ENCODE results near the gene SPIC. TPM values are rescaled to one million over a fixed set of nuclear protein-coding genes. Genes with fewer than 3 reads are reported as not detected.
A peak's percentile ranks its signal among the peaks of the same experiment; 100 is the strongest.

SPIC gene
- total and polyA plus RNA-seq, 12 donors: 0.44 to 1.5 TPM; not detected in 10

GRCh38 chr12:101480849-101481248 lies 5.7 kb downstream of the SPIC start:
- Histone ChIP-seq H3K27ac (no peak overlapping the region), H3K4me1 (replicated peaks in 1 of 2) (peaks cover 0 to 9% of the 10 kb centered on the region in 2 donors), H3K36me3 (replicated peaks in 1 of 2) (no peaks in the 10 kb centered on the region), H3K4me3 (no peak overlapping the region), H3K9me3 (replicated peaks in 1 of 3) (no peaks in the 10 kb centered on the region), H3K27me3 (no peaks in the 10 kb centered on the region)
- DNase-seq: no peak
- intact Hi-C loops (cut with DNase I): no loop called here
- TF ChIP-seq POLR2A (IDR thresholded peaks at IDR 0.05): no peak
- TF ChIP-seq CTCF (IDR thresholded peaks at IDR 0.05): no peak
- 46 to 59% (median 53%) methylated on average over 1 of the region's 1 CpG for WGBS, 4 donors

GRCh38 chr12:101485021-101485420 lies 9.9 kb downstream of the SPIC start:
- Histone ChIP-seq H3K36me3 (replicated peaks in 1 of 2) (no peaks in the 10 kb centered on the region), H3K9me3 (replicated peaks in 1 of 3) (no peaks in the 10 kb centered on the region), H3K4me1 (replicated peaks in 1 of 2) (peaks cover 0 to 9% of the 10 kb centered on the region in 2 donors), H3K4me3 (no peak overlapping the region), H3K27me3 (peaks cover 10% of the 10 kb centered on the region), H3K27ac (no peak overlapping the region)
- TF ChIP-seq POLR2A (IDR thresholded peaks at IDR 0.05) (no peak), CTCF (IDR thresholded peaks at IDR 0.05) (no peak)
- intact Hi-C loops (cut with DNase I): no loop called here
- no peak for DNase-seq

GRCh38 chr12:101488469-101488868 lies 13.3 kb downstream of the SPIC start:
- Histone ChIP-seq H3K27ac (no peak overlapping the region), H3K9me3 (replicated peaks in 1 of 3) (no peaks in the 10 kb centered on the region), H3K4me1 (replicated peaks in 1 of 2) (peaks cover 4 to 9% of the 10 kb centered on the region in 2 donors), H3K27me3 (peaks cover 10% of the 10 kb centered on the region), H3K4me3 (no peak overlapping the region), H3K36me3 (replicated peaks in 1 of 2) (no peaks in the 10 kb centered on the region)
- 49 to 62% (median 58%) methylated on average over 2 of the region's 2 CpGs for WGBS, 4 donors
- intact Hi-C loops (cut with DNase I): no loop called here
- no peak for TF ChIP-seq CTCF (IDR thresholded peaks at IDR 0.05)
- TF ChIP-seq POLR2A (IDR thresholded peaks at IDR 0.05): no peak
- DNase-seq: no peak

- Histone ChIP-seq H3K4me1 (replicated peaks in 1 of 2) (peaks cover 2 to 4% of the 10 kb centered on the region in 2 donors), H3K4me3 (no peak overlapping the region), H3K36me3 (replicated peaks in 1 of 2) (no peaks in the 10 kb centered on the region), H3K27me3 (peaks cover 10% of the 10 kb centered on the region), H3K9me3 (replicated peaks in 1 of 3) (no peaks in the 10 kb centered on the region), H3K27ac (no peak overlapping the region)
- DNase-seq: peak in 1 of 7 donors; percentile 24
- intact Hi-C loops (cut with DNase I): no loop called here
- WGBS, 4 donors: 0 to 12% (median 10%) methylated on average over 3 of the region's 3 CpGs
- TF ChIP-seq CTCF (IDR thresholded peaks at IDR 0.05): peak in 4 of 6 experiments; percentile 5 to 48 (median 28)
- no peak for TF ChIP-seq POLR2A (IDR thresholded peaks at IDR 0.05)
Measured at GRCh38 chr12:101490286-101490920, 15.3 kb downstream of the SPIC start.

Measured in adrenal gland (tissue), 12 donors.